Fibroblast of skin of back (primary cell): Measurements from ENCODE around the gene PLEKHS1.
"Not testable (repeated sequence)": the region's sequence is repeated elsewhere in the genome, so short reads cannot be mapped to it uniquely, and the experiment has no call there.

ENCODE experiments used
- DNase-seq: peaks from one replicate; pipeline ENCODE4 v3.0.0-alpha.2; 2013

PLEKHS1 gene

GRCh38 chr10:113742466-113742865, 9.0 kb upstream of the PLEKHS1 start:
- no peak for DNase-seq

- no peak for DNase-seq
These were observed 7.9 kb upstream of the PLEKHS1 start for GRCh38 chr10:113743594-113743993.

DNA sequence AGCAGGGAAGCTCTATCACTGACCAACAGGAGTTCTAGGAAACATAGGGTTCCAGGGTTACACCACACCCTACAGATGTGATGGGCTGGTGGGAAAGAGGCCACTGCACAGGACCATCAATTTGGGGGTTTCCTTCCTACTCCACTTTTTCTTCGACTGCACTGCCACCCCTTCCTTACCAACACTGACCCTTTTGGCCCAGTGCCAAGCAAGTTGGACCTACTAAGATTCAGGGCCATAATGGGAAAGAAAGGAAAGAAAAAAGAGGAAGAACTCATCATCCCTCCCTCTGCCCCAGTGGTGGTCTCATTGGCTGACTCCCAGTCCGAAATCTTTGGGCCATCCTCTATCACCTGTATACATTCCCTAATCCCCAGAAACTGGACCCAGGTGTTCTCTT, 6.1 kb upstream of the PLEKHS1 start:
- DNase-seq, result no peak

- peak; percentile 64 for DNase-seq
These were observed 5.1 kb upstream of the PLEKHS1 start for GRCh38 chr10:113746217-113746957.

DNA sequence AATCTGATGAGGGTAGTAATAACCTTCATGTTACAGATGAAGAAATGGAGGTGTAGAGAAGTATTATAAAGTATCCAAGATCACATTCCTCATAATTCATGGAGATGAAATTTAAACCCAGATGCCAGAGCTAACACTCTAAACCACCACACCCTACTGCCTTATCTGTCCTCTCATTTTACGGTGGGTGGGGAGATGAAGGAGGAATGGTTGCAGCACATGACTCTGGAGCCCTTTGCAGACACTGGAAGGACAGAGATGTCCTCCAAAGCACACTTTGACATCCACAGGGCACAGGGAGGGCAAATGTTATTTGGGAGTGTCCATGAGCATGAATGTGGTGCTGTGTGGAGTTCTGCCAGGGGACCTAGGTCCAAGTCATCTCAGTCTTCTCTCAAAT, 1.1 kb downstream of the PLEKHS1 start:
- no peak for DNase-seq

DNA sequence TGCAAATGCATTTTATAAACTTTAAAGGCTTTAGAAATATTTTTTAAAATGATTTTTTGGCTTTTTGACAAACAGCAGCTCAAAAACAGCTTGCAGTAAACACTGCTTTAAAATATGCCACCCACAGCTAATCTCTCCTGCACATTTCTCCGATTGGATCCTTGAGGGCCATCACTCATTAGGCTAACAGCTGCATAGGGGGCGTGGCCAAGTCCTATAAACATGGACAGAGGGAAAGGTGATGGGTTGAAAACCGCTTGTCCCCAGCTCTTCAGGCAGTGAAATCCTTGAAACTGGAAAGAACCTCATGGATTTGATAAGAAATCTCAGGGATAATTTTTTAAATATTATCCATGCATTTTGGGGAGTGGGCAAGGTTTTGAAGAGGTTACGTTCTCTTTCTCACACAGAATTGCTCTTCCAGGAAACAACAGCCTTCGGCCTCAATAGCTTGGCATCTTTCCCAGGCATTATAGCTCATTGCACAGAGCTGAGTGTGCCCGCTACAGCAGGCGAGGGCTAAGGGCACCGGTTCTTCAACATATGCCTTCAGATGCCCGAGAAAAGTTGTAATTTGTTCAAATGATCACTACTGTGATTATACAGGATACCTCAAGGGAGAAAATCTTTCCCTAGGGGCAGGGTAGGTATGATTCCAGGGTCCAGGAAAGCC, 1.7 kb downstream of the PLEKHS1 start:
- DNase-seq, result no peak

DNA sequence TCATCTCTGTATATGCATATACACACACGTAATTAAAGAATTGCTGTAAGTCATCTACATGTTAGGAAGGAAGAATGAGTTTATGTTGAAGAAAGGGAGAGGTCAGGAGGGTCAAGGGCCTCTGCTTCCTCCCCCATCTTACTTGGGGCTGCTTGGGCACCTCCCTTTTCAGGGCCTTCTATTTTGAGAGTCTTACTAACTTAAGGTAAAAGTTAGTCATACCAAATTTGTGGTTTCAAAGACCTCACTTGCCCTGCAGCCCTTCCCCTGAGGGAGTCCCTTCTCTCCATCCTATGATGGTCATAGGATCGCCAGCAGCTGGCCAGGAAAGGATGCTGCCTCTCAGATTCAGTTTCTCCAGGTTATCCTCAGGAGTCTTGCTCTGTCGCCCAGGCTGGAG, 2.6 kb downstream of the PLEKHS1 start:
- no peak for DNase-seq

DNA sequence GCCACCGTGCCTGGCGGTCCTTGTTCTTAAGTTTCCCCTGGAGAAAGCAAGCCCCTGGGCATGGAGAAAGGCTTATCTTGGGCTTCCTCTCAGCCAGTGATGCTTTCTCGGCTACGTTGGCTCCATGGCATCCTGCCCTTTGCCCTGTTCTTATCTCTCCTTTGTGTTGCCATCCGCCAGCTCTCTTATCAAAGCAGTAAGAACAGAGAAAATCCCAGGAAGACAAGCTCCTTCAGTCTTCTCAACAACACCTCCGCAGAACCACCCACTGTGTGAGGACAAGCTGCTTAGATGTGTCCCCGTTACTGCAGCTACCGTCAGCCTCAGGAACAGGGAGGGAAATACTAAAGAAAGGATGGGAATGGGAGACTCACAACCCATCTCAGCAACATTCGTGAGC, 3.3 kb downstream of the PLEKHS1 start:
- DNase-seq, result no peak

DNA sequence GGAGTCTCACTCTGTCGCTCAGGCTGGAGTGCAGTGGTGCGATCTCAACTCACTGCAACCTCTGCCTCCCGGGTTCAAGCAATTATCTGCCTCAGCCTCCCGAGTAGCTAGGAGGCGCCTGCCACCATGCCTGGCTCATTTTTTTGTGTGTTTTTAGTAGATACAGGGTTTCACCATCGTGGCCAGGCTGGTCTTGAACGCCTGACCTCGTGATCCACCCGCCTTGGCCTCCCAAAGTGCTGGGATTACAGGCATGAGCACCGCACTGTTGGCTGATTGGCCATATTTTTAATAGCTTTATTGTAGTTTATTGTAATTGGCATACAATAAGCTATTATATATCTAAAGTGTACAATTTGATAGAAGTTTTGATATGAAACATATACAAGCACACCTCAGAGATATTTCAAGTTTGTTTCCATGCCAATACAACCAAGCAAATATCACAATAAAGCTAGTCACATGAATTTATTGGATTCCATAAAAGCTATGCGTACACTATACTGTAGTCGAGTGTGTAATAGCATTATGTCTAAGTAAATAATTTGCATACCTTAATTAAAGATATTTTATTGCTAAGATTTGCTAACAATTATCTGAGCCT, 5.6 kb downstream of the PLEKHS1 start:
- DNase-seq, result no peak

DNA sequence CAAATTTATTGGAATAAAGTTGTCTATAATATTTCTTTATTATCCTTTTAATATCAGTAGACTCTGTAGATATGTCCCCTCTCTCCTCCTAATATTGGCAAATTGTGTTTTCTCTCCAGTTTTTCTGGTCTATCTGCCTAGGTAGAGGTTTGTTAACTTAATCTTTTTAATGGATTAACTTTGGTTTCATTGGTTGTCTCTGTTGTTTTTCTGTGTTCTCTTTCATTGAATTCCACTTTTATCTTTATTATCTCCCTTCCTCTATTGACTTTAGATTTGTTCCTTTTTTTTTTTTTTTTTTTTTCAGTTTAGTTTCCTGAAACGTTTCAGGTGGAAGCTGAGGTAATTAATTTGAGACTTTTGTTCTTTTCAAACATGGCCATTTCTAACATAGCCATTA, 10.6 kb downstream of the PLEKHS1 start:
- no peak for DNase-seq

DNA sequence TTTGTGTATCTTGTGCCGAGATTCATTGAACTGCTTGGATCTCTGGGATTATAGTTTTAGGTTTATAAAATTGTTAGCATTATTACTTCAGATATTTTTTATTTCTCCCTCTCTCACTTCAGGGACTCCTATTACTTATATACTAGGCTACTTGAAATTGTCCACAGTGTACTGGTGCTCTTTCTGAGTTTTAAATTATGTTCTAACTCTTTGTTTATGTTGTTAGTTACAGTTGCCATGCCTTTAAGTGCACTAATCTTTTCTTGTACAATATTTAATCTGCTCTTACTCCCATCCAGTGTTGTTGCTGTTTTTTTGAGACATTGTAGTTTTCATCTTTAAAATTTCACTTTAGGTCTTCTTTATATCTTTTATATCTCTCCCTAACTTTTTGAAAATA, 13.1 kb downstream of the PLEKHS1 start:
- no peak for DNase-seq

- DNase-seq, result no peak
These were observed 14.4 kb downstream of the PLEKHS1 start for GRCh38 chr10:113765910-113766309.

DNA sequence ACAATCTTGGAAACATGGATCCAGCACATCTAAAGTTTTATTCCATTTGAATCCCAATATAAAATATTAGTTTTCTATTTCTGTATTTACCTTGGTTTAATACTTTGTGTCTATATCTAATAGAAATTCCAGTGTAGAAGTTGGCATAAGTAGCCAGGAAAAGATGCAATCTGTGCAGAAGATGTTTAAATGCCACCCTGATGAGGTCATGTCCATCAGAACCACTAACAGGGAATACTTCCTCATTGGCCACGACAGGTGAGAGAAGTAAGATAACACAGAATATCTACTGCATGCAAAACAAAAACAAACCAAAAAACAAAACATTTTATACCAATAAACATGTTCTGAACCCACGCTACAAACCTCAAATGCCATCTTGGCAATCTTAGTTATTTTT, 15.7 kb downstream of the PLEKHS1 start:
- no peak for DNase-seq

- no peak for DNase-seq
These were observed 18.9 kb downstream of the PLEKHS1 start for GRCh38 chr10:113770346-113770745.

DNA sequence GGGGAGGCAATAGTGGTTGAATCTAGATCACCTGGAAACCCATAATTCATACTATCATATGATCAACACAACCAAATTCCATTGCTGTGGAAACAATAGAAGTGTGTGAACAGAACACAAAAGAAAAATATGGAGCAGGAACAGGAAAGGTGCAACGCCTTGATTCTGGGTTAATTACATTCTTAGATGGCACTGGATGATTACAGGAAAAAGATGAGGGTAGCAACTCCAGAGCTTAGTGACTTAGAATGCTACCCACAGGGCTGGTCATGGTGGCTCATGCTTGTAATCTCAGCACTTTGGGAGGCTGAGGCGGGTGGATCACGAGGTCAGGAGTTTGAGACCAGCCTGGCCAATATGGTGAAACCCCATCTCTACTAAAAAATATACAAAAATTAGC, 19.6 kb downstream of the PLEKHS1 start:
- not testable (repeated sequence) for DNase-seq

GRCh38 chr10:113775686-113776294, 24.3 kb downstream of the PLEKHS1 start:
- no peak for DNase-seq

DNA sequence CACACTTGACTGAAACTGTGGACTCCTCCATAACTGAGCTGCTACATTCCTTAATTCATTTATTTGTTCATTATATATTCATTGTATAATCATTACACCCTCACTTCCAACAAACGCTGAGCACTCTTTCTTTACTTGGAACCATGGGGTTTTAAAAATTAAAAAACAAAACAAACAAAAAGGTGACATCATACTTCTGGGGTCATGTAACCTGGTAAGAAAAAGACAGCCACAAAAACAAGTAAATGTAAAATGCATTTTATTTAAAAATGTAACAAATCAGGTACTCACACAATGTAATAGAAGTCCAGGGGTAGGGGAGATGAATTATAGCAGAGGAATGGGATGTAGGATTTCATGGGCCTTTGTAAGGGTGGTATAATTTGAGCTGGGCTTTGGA, 25.1 kb downstream of the PLEKHS1 start:
- no peak for DNase-seq

DNA sequence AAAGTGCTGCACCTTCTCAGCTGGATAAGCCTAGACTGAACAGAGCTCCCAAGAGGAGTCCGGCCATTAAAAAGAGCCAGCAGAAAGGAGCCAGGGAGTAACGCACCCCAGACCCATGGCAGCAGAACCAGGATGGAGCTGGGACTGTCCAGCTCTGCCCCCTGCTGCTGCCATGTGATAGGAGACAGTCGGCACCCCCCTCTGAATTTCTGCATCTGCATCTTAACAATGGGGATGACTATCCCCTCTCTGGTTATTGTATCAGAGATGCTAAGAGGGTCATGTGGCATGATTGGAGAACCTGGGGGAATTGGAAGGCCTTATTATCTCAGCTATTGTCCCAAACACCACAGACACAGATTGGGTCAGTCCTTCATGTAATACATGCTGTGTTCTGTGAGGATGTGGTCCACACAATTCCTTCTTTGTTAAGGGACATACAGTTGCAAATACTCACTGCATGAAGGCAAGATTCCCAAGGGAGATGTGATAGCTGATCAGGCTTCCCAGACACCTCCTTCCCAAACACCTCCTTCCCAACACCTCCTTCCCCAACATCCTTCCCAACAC, 29.3 kb downstream of the PLEKHS1 start:
- no peak for DNase-seq

GRCh38 chr10:113782367-113782766, 30.9 kb downstream of the PLEKHS1 start:
- DNase-seq, result no peak

DNA sequence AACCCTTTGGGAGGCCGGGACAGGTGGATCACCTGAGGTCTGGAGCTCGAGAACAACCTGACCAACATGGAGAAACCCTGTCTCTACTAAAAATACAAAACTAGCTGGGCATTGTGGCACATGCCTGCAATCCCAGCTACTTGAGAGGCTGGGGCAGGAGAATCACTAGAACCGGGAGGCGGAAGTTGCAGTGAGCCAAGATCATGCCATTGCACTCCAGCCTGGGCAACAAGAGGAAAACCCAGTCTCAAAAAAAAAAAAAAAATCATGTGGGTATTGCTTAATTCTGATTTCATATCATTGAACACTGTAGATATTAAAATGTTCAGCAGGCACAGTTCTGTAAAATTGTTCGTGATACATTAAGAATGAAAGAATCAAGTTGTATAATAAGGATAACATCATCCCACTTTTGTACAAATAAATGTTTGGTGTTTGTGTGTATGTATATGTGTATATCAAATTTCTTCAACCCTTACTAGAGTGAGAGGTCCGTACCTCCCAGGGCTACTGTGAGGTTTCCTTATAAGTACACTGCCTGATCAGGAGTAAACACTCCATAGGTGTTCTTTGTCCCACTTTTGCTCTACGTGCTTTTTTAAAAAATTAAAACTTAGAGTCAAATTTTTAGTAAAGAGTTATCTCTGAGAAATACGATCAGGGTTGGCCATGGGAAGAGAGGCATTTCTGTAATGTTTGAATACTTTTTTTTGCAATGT, 31.7 kb downstream of the PLEKHS1 start:
- DNase-seq, result no peak

DNA sequence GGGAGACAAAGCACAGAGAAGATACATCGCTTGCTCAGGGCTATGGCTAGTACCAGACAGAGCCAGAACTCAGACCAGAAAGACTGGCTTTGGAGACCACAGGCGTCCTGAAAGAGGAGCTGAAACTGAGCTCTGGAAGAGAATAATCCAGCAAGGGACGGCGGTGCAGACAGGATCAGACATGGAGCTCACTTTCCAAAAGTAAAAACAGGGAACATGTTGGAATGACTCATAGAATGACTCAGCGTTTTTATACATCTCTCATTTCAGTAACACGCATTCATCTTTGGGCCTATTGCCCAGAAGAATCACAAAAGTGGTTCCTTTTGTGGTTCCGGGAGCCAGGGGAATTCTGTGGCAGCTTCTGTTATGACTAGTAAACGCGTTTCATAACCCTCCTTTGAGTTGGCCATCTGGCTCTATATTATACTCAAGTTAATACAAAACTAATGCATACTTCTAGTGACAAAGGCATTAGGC, 37.2 kb downstream of the PLEKHS1 start:
- peak; percentile 95 for DNase-seq

- no peak for DNase-seq
These were observed 40.2 kb downstream of the PLEKHS1 start for GRCh38 chr10:113791691-113792090.
